ENCODE measurements around the gene TMED6.

The TMED6 gene

GRCh38 chr16:69322343-69322742 is 29.2 kb downstream of the TMED6 start:
- DNase-seq = no peak

GRCh38 chr16:69321080-69321479 is 30.5 kb downstream of the TMED6 start:
- no peak for DNase-seq

- DNase-seq = no peak
These were observed 30.9 kb downstream of the TMED6 start for GRCh38 chr16:69320740-69321073.

DNA sequence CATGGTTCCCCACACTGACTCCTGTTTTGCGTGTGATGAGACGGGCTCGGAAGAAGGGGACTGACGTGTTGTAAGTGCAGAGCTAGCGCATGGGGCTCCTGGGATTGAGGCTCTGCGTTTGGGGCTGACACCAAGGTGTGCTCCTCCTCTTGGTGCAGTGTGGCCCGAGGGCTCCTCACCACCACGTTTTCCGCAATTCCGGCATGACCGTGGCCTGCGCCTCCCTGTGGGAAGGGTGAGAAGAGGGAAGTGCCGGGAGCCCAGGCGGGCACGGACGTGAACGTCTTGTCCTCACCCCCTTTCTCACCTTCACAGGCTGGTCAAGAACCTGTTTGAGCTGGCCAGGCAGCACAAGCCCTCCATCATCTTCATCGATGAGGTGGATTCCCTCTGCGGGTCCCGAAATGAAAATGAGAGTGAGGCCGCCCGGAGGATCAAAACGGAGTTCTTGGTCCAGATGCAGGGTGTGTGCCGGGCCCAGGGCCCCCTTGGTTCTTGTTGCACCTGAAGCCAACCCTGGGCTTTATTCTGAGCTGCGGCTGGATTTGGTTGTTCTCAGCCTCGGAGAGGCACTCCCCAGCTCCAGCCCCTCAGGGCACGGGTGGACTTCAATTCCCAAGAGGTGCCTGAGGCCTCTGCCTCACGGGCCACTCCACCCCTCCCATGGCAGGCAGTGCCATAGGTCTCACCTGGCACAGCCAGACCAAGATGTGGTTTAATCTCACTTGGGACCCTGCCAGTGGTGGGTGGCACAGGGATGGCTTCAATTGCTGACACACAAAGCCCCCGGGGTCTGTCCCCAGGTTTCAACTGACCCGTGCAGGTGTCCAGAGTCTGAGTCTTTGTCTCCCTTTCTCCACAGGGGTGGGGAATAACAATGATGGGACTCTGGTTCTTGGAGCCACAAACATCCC is 31.5 kb downstream of the TMED6 start:
- DNase-seq = no peak

DNA sequence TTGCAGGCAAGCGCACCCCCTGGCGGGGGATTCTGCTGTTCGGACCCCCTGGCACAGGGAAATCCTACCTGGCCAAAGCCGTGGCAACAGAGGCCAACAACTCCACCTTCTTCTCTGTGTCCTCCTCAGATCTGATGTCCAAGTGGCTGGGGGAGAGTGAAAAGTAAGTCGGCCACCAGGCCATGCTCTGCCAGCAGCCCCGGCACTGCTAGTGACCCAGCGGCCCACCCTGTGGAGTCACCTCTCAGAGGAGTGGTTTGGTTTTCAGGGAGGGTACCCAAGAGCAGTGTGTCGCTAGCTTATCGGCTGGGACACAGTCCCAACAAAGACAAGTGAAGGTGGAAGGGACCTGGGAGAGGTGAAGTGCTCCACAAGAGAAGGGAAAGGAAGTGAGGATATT is 32.2 kb downstream of the TMED6 start:
- no peak for DNase-seq

DNA sequence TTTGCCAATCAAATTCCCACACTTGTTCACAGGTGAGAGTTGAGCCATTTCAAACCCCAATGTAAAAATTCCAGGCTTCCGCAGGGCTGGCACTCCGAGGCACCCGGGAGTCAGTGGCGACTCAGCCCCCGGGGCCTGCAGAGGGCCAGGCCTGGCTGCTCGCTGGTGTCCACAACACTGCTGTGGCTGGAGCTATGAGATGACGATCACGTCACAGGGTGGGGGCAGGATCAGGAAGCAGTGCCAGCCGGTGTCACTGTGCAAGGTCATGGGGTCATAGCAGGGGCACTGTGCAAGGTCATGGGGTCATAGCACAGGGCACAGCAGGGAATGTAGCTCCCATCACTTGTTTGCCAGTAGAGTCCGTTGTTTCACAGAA is 32.7 kb downstream of the TMED6 start:
- no peak for DNase-seq

DNA sequence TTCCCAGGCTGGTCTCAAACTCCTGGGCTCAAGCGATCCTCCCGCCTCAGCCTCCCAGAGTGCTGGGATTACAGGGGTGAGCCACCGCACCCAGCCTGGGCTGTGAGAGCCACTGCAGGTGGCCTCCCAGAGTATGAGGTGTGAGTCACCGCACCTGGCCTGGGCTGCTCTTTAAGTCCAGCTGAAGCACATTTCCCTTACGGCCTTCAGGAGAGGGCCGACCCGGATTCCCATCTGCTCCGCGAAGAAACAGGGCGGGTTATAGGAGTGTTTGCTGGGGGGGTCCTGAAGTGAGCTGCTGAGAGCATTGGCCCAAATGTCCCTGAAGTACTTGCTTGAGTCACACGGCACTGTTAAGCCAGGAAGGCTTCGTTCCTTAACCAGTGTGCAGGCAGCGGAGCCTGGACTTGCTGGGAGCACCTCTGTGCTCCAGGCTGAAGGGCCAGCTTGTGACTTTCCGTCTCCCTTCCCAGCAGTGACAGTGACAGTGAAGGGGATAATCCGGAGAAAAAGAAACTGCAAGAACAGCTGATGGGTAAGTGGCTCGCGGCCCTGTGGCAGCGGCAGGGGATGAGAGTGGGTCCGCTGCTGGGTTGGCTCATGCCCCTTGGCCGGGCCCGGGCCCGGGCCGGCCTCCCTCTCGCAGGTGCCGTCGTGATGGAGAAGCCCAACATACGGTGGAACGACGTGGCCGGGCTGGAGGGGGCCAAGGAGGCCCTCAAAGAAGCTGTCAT is 33.2 kb downstream of the TMED6 start:
- DNase-seq = no peak

DNA sequence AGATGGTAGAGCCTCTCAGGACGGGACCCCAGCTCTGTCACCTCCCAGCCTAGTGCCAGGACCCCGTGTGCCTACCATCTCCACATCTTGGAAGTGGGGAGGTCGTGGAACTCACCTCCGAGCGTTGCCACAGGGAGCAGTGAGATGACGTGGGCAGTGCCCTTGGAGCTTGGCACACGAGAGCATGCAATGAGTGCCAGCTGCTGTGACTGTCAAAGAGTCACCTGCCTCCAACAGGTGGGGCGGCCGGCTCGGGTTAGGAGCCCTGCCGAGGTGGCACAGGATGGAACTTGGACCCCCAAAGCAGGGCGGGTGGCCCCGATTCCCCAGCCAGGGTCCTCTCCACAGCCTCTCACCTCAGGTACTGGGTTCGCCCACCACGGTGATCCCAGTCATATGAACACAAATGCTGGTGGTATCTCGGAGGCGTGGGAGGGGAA is 35.0 kb downstream of the TMED6 start:
- no peak for DNase-seq

DNA sequence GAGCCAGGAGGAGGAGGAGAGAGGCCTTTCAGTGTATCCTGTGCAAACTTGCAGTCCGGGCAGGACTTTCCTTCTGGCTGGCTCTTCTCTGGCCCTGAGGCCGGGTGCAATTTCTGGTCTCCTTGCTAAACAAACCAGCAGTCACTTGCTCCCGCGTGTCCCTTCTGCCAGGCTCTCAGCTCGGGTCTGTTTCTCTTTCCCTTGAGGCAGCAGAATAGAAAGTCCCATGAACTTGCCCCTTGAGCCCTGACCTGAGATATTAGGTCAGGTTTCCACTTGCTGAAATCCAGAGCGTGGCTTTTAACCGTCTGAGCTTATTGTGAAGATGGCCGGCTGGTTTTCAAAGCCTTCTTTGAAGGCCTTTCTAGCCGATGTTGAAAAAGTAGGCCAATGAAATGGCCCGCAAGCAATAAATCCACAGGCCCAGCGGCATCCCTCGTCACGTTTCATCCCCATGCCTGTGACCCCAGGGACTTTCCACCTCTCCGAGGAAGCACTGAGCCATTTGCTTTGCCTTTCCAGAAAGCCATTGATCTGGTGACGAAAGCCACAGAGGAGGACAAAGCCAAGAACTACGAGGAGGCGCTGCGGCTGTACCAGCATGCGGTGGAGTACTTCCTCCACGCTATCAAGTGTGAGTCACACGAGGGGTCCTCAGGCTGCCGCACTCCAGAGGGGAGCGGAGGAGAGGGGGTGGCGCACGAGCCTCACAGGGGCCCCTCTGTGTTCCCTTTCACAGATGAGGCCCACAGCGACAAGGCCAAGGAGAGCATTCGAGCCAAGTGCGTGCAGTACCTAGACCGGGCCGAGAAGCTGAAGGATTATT is 35.9 kb downstream of the TMED6 start:
- peak; percentile 64 for DNase-seq

GRCh38 chr16:69314534-69314933 is 37.1 kb downstream of the TMED6 start:
- no peak for DNase-seq

DNA sequence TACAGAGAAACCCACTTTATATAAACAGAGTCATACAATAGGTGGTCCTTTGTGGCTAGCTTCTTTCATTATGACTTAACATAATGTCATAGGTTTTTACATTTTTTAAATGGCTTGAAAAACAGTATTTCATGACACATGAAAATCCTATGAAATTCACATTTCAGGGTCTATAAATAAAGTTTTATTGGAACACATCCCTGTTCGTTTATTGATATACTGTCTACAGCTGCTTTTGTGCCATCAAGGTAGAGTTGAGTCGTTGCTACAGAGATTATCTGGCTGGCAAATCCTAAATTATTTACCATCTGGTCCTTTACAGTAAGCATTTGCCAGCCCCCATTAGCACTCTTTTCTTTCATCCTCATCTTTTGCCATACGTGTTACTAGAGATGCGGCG is 38.1 kb downstream of the TMED6 start:
- no peak for DNase-seq

DNA sequence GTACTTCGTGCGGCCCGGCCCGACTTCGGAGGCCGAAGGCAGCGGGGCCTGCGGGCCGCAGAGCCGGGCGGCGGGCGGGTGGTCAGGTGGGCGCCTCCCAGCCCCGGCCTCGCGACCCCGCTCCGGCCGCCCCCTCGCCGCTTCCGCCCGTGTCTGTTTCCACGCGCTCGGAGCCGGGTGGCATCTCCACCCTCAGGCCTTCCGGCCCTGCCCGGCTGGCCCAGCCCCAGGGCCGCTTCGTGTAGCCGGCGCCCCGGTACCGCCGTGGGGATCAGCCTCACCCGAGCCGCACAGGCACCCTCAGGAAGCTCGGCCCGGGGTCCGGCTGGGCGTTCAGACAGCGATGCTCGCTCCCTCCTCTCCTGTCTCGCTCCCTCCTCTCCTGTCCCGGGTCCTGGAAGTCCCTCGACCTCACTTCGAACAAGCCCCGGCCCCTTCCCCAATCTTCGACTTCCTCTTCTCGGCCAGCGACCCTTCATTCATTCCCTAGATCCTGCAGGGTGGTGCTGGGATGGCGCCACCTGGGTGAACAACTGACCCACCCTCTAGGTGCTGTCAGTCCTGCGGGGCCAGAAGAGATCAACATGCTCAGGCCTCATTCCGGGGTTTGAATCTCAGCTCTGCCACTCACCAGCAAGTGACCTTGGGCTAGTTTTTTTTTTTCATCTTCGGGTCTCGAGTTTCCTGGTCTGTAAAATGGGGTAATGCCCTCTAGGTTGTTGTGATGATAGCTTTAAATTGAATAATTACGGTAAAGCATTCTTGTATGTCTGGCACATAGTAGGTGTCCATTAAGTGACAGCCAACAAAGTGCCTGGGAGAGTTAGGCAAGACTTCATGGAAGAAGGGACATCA is 39.8 kb downstream of the TMED6 start:
- peak; percentile 1 for DNase-seq

- DNase-seq = peak; percentile 91
These were observed 40.7 kb downstream of the TMED6 start, which contains the start of gene VPS4A for GRCh38 chr16:69310653-69311532. Gene VPS4A (plus strand): TSS chr16:69311350. CDS start chr16:69311512, 162 bp downstream.

DNA sequence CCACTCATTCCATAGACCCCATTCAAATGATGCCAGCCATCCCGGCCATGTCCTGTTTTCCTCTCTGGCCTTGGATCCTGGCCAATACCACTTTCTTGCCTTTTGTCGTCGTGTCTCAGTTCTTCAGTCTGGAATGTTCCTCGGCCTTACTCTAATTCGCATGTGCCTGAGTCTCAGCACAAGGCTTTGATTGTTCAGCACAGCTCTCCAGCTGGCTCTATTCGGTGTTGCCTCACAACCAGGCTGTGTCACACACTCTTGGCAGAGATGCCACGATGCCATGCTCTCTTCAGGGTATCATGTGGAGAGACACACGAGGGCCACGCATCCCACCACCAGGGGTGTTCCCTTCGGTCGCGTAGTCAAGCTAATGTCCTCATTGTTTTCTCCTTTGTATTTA is 42.3 kb downstream of the TMED6 start:
- no peak for DNase-seq

DNA sequence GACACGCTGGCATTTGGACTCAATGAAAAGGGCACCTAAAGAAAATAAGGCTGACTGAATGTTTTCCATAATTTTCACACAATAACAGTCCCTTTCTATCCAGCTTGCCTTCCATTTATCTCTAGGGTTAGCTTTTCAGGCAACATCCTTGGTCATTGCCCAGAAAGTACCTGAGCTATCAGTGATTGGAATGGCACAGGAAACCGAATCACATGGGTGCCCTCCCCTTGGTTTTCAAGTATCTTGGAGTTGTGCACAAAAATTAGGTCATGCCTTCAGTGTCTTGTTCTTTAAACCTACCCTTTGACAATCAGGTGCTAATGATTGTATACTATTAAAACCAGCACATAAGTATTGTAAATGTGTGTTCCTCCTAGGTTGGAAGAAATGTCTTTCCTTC is 43.7 kb downstream of the TMED6 start:
- DNase-seq = no peak

- DNase-seq = no peak
These were observed 44.5 kb downstream of the TMED6 start for GRCh38 chr16:69307091-69307490.

- no peak for DNase-seq
These were observed 45.6 kb downstream of the TMED6 start for GRCh38 chr16:69306031-69306430.

GRCh38 chr16:69302301-69302700 is 49.3 kb downstream of the TMED6 start:
- DNase-seq = no peak

DNA sequence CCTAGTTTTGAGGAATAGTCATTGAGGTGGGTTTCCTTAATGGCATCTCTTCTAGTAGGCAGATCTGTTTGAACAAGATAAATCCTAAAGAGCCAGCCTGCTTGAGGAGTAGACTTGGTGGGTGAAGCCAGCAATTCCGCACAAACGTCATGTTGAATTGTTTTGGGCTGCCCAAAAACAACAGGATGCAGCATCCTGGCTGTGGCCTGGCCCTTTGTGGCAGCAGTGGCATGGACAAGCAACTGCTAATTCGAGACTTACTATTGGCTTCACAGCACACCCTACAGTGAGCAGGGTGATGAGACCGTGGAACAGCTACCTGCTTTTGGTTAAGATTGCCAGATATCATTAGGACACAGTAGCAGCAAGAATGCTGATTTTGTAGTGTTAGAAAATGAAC is 49.7 kb downstream of the TMED6 start:
- no peak for DNase-seq

GRCh38 chr16:69301187-69301586 is 50.4 kb downstream of the TMED6 start:
- DNase-seq = no peak

GRCh38 chr16:69298261-69298660 is 53.3 kb downstream of the TMED6 start:
- no peak for DNase-seq

All from MV-4-11 (cell line).